Measurements from ENCODE around the gene SELENON. TPM values are rescaled to one million over a fixed set of nuclear protein-coding genes. Genes with fewer than 3 reads are reported as not detected.
"Not testable (repeated sequence)": the region's sequence is repeated elsewhere in the genome, so short reads cannot be mapped to it uniquely, and the experiment has no call there.

SELENON gene
- total and polyA plus RNA-seq, 4 donors, result 4.3 to 16.1 (median 9.0) TPM

- 77% methylated on average over 3 of the region's 3 CpGs for WGBS
- TF ChIP-seq FOXA1 (IDR thresholded peaks at IDR 0.05) (no peak), HNF4G (IDR thresholded peaks at IDR 0.05) (no peak), EGR1 (IDR thresholded peaks at IDR 0.05; ENCODE audit: low read depth in 2 of 2) (no peak), GABPA (IDR thresholded peaks at IDR 0.05 in 1 of 2, conservative IDR thresholded peaks at IDR 0.05 in 1 of 2) (no peak), YY1 (IDR thresholded peaks at IDR 0.05) (no peak), FOXA2 (IDR thresholded peaks at IDR 0.05) (no peak), TAF1 (conservative IDR thresholded peaks at IDR 0.05) (no peak), RXRA (IDR thresholded peaks at IDR 0.05) (no peak), SP1 (IDR thresholded peaks at IDR 0.05) (no peak), HNF4A (conservative IDR thresholded peaks at IDR 0.05) (no peak), NR2F2 (IDR thresholded peaks at IDR 0.05) (no peak)
- TF ChIP-seq, protein P1, sequence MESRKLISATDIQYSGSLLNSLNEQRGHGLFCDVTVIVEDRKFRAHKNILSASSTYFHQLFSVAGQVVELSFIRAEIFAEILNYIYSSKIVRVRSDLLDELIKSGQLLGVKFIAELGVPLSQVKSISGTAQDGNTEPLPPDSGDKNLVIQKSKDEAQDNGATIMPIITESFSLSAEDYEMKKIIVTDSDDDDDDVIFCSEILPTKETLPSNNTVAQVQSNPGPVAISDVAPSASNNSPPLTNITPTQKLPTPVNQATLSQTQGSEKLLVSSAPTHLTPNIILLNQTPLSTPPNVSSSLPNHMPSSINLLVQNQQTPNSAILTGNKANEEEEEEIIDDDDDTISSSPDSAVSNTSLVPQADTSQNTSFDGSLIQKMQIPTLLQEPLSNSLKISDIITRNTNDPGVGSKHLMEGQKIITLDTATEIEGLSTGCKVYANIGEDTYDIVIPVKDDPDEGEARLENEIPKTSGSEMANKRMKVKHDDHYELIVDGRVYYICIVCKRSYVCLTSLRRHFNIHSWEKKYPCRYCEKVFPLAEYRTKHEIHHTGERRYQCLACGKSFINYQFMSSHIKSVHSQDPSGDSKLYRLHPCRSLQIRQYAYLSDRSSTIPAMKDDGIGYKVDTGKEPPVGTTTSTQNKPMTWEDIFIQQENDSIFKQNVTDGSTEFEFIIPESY (IDR thresholded peaks at IDR 0.05), result no peak
- Histone ChIP-seq H3K9me3 (ENCODE audit: control insufficient read depth in 4 of 4, low read length in 3 of 4) (no peaks in the 10 kb centered on the region), H3K4me3 (ENCODE audit: low read depth in 1 of 3, low read length in 3 of 3) (no peak overlapping the region), H3K36me3 (ENCODE audit: control insufficient read depth in 4 of 4, insufficient read depth in 3 of 4, low read depth in 1 of 4, low read length in 3 of 4) (peaks cover 6 to 22% (median 21%) of the 10 kb centered on the region in 4 donors), H3K4me1 (ENCODE audit: control insufficient read depth in 4 of 4, insufficient read depth in 4 of 4, low read length in 3 of 4) (no peaks in the 10 kb centered on the region), H3K27me3 (ENCODE audit: control insufficient read depth in 4 of 4, insufficient read depth in 4 of 4, low read length in 3 of 4) (no peaks in the 10 kb centered on the region), H3K27ac (ENCODE audit: low read depth in 1 of 2, low read length in 2 of 2) (no peak overlapping the region), H3K9ac (ENCODE audit: low read depth in 1 of 2, low read length in 2 of 2) (no peak overlapping the region)
- no peak for DNase-seq (ENCODE audit: low spot score)
These were observed 36.7 kb downstream of the SELENON start for GRCh38 chr1:25836695-25837094.

DNA sequence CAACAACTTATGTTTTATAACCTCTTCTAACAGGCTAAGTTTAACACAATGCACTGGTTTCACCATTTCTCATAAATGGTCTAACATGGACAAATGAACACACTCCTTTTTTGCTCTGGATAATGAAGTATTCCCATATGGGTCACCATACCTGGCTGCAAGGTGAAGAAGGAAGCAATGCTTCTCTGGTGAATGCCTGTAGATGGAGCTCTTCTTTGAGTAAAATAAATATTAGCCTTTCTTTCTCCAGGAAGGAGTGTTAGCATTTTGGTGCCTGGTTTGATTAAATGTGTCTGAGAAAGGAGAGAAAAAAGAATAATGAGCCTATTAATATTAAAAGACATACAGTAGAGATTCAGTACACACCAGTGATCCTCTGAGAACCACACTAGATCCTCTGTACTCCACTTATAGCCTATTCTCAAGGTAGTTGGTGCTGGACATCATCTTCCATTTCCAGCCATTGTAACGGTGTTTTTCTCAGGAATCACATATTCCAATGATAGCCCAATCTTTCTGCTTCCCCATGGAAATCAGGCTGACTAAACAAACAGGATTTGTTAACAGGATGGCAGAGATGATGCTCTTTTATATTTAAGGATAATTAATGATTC is 37.4 kb downstream of the SELENON start:
- H3K27ac ChIP-seq (ENCODE audit: low read depth in 1 of 2, low read length in 2 of 2), result no peak overlapping the region
- H3K9ac ChIP-seq (ENCODE audit: low read depth in 1 of 2, low read length in 2 of 2), result no peak overlapping the region
- no peak for DNase-seq (ENCODE audit: low spot score)
- peaks cover 6 to 17% (median 14%) of the 10 kb centered on the region in 4 donors for H3K36me3 ChIP-seq (ENCODE audit: control insufficient read depth in 4 of 4, insufficient read depth in 3 of 4, low read depth in 1 of 4, low read length in 3 of 4)
- H3K4me1 ChIP-seq (ENCODE audit: control insufficient read depth in 4 of 4, insufficient read depth in 4 of 4, low read length in 3 of 4), result no peaks in the 10 kb centered on the region
- WGBS, result 79% methylated on average over 1 of the region's 1 CpG
- no peak overlapping the region for H3K4me3 ChIP-seq (ENCODE audit: low read depth in 1 of 3, low read length in 3 of 3)
- TF ChIP-seq REST (IDR thresholded peaks at IDR 0.05), result no peak
- TF ChIP-seq NR2F2 (IDR thresholded peaks at IDR 0.05), result no peak
- TF ChIP-seq YY1 (IDR thresholded peaks at IDR 0.05), result no peak
- TF ChIP-seq, protein P2, sequence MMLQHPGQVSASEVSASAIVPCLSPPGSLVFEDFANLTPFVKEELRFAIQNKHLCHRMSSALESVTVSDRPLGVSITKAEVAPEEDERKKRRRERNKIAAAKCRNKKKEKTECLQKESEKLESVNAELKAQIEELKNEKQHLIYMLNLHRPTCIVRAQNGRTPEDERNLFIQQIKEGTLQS (IDR thresholded peaks at IDR 0.05), result no peak
- TF ChIP-seq GABPA (IDR thresholded peaks at IDR 0.05 in 1 of 2, conservative IDR thresholded peaks at IDR 0.05 in 1 of 2), result no peak
- no peak for TF ChIP-seq EGR1 (IDR thresholded peaks at IDR 0.05; ENCODE audit: low read depth in 2 of 2)
- TF ChIP-seq FOXA1 (IDR thresholded peaks at IDR 0.05), result no peak
- TF ChIP-seq, protein P1 (IDR thresholded peaks at IDR 0.05), result no peak
- TF ChIP-seq RAD21 (IDR thresholded peaks at IDR 0.05), result peak; percentile 79
- TF ChIP-seq, protein P3, sequence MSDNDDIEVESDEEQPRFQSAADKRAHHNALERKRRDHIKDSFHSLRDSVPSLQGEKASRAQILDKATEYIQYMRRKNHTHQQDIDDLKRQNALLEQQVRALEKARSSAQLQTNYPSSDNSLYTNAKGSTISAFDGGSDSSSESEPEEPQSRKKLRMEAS (IDR thresholded peaks at IDR 0.05), result no peak
- TF ChIP-seq SP1 (IDR thresholded peaks at IDR 0.05), result no peak
- no peak for TF ChIP-seq HNF4G (IDR thresholded peaks at IDR 0.05)
- TF ChIP-seq CTCF (IDR thresholded peaks at IDR 0.05; ENCODE audit: low read depth, low read length, missing input control), result peak; percentile 50
- no peaks in the 10 kb centered on the region for H3K27me3 ChIP-seq (ENCODE audit: control insufficient read depth in 4 of 4, insufficient read depth in 4 of 4, low read length in 3 of 4)
- H3K9me3 ChIP-seq (ENCODE audit: control insufficient read depth in 4 of 4, low read length in 3 of 4), result no peaks in the 10 kb centered on the region

- WGBS, result 96% methylated on average over 4 of the region's 4 CpGs
- not testable (repeated sequence) for H3K4me1 ChIP-seq (ENCODE audit: control insufficient read depth in 4 of 4, insufficient read depth in 4 of 4, low read length in 3 of 4); H3K36me3 ChIP-seq (ENCODE audit: control insufficient read depth in 4 of 4, insufficient read depth in 3 of 4, low read depth in 1 of 4, low read length in 3 of 4); DNase-seq (ENCODE audit: low spot score); H3K9ac ChIP-seq (ENCODE audit: low read depth in 1 of 2, low read length in 2 of 2); H3K4me3 ChIP-seq (ENCODE audit: low read depth in 1 of 3, low read length in 3 of 3); H3K9me3 ChIP-seq (ENCODE audit: control insufficient read depth in 4 of 4, low read length in 3 of 4); H3K27ac ChIP-seq (ENCODE audit: low read depth in 1 of 2, low read length in 2 of 2); H3K27me3 ChIP-seq (ENCODE audit: control insufficient read depth in 4 of 4, insufficient read depth in 4 of 4, low read length in 3 of 4)
These were observed 39.8 kb downstream of the SELENON start for GRCh38 chr1:25839808-25840207.

Data from liver (tissue), 9 donors.